ENCODE measurements around the gene LCA5L.

DNA sequence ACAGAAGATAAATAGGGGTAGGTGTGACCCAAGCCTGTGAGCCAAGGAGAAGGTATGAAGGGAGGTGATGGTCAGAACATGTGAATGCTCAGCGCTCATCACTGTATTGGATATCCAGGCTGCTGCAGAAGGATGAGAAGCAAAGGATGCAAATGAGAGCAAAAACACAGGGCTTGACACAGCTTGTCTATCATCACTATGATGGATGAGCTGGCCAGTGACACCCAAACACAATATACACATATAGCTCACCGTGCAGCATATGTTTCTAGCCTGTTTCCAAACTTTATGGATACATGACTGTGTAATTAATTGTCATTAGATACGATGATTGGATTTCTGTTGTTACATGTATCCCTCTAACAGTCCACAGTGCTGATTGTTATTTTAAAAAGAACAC, 82.8 kb downstream of the LCA5L start:
- TF ChIP-seq, protein P1, sequence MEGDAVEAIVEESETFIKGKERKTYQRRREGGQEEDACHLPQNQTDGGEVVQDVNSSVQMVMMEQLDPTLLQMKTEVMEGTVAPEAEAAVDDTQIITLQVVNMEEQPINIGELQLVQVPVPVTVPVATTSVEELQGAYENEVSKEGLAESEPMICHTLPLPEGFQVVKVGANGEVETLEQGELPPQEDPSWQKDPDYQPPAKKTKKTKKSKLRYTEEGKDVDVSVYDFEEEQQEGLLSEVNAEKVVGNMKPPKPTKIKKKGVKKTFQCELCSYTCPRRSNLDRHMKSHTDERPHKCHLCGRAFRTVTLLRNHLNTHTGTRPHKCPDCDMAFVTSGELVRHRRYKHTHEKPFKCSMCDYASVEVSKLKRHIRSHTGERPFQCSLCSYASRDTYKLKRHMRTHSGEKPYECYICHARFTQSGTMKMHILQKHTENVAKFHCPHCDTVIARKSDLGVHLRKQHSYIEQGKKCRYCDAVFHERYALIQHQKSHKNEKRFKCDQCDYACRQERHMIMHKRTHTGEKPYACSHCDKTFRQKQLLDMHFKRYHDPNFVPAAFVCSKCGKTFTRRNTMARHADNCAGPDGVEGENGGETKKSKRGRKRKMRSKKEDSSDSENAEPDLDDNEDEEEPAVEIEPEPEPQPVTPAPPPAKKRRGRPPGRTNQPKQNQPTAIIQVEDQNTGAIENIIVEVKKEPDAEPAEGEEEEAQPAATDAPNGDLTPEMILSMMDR (IDR thresholded peaks at IDR 0.05): no peak
- TF ChIP-seq POLR2A (IDR thresholded peaks at IDR 0.05): no peak

Measured in uterus (tissue), 2 donors.